Heart left ventricle (tissue), 16 donors: Measurements from ENCODE around the gene SLC37A1. TPM values are rescaled to one million over a fixed set of nuclear protein-coding genes. Genes with fewer than 3 reads are reported as not detected.

Experiments used
- ATAC-seq, 4 donors: fragments of 200-7000 bp; cut with Tn5 transposase; one replicate each; pipeline ENCODE4 v1.9.1; 2020 to 2022; ENCODE audit warnings: moderate library complexity in 4 of 4, mild to moderate bottlenecking in 3 of 4, moderate number of reproducible peaks in 1 of 4
- DNase-seq, 5 donors: peaks; one replicate each; pipeline ENCODE4 v3.0.0-alpha.2; 2020
- H3K27ac ChIP-seq, 12 donors: fragments of 200-600 bp; sonication (generic) in 4 of 12; one replicate each; pipeline versions ENCODE4 v1.5.0 to v1.8.0; 2016 to 2022; ENCODE audit warnings: mild to moderate bottlenecking in 2 of 12
- H3K27me3 ChIP-seq, 9 donors: fragments of 200-600 bp; sonication (generic) in 2 of 9; one replicate each; pipeline versions ENCODE4 v1.5.1 to v1.8.0; 2016 to 2022; ENCODE audit warnings: mild to moderate bottlenecking in 3 of 9
- H3K36me3 ChIP-seq, 9 donors: fragments of 200-600 bp; sonication (generic) in 2 of 9; one replicate each; pipeline versions ENCODE4 v1.5.0 to v1.8.0; 2018 to 2022; ENCODE audit warnings: mild to moderate bottlenecking in 2 of 9
- H3K4me1 ChIP-seq, 12 donors: fragments of 200-600 bp; sonication (generic) in 4 of 12; one replicate each; pipeline versions ENCODE4 v1.5.0 to v1.8.0; 2016 to 2022; ENCODE audit warnings: mild to moderate bottlenecking in 3 of 12
- H3K4me3 ChIP-seq, 12 donors: fragments of 200-600 bp; sonication (generic) in 4 of 12; one replicate each; pipeline versions ENCODE4 v1.5.0 to v1.8.0; 2017 to 2022; ENCODE audit warnings: mild to moderate bottlenecking in 9 of 12, moderate library complexity in 4 of 12
- H3K9me3 ChIP-seq, 12 donors: fragments of 200-600 bp; sonication (generic) in 4 of 12; one replicate each; pipeline versions ENCODE4 v1.5.0 to v1.8.0; 2016 to 2022; ENCODE audit warnings: mild to moderate bottlenecking in 1 of 12
- CTCF ChIP-seq, 12 donors: fragments of 200-600 bp; sonication (generic) in 4 of 12; IDR thresholded peaks; one replicate each; pipeline versions ENCODE4 v1.5.0 to v1.8.0; 2018 to 2022; ENCODE audit warnings: antibody characterized with exemption in 12 of 12, mild to moderate bottlenecking in 5 of 12
- POLR2A ChIP-seq, 2 donors: fragments of 450-650 bp; IDR thresholded peaks; one replicate each; pipeline ENCODE4 v1.6.1; 2017; ENCODE audit warnings: antibody characterized with exemption in 2 of 2, mild to moderate bottlenecking in 2 of 2, moderate library complexity in 2 of 2
- WGBS, 4 donors: extraction: QIAGEN DNeasy Blood & Tissue Kit in 2 of 4; methylation state at CpG; one replicate each; pipeline versions ENCODE4 v1.1.5 to v1.1.7; 2013 to 2018; 5-methylcytosine and 5-hydroxymethylcytosine counted together
- intact Hi-C, 10 donors: fragments of 100-400 bp; cut with DNase I; formaldehyde crosslinking; loops; one replicate each; pipeline versions ENCODE4 v1.11.1 to v1.14.2; 2022
- polyA plus RNA-seq, 2 donors: library from polyadenylated mRNA; stranded (reverse); fragments of 200-250 nt; gene quantifications; one replicate each; pipeline ENCODE4 v1.2.3, GENCODE V29; 2013
- total RNA-seq, 9 donors: library from RNA; depleted of rRNA in 2 of 9; stranded (reverse); fragments of >200 nt in 2 of 9; fragmentation: NEBNext Ultra II Directional in 3 of 9; extraction: Animal tissue kit (Norgen Biotek cat#: 25700) in 3 of 9; gene quantifications; one replicate each; pipeline versions ENCODE4 v1.1.0 to v1.2.4, GENCODE V29; 2016 to 2023
- donor health status: ischemic (EF 13 %, LVEDD 7.1; RV severe dilation, severe dysfunction).
- donor health status: healthy with polysubstance abuse.
- donor health status: DM: no; HTN: yes; CAD: no.
- donor health status: DM: no; HTN: no; CAD: no.
- donor health status: ischemic (EF 25% LVEDD 6.9; RV normal size, moderate dysfunction).
- donor health status: ischemic (EF 25% LVEDD 5.7; RV mildly dilated, moderate dysfunction).
- donor health status: healthy.
- donor health status: DM: yes; HTN: yes; CAD: no.
- donor health status: ischemic (EF 35%, LVEDD 5.7; RV mildly dilated, moderate dysfunction).
- donor health status: nonischemic (EF 11% LVEDD 7.7; RV severe dilation, severe dysfunction).
- donor health status: DM: yes; HTN: yes; CAD: no.
- donor health status: PGD.
- donor health status: ischemic (EF 29% LVEDD 5.4; RV normal size, mild dysfunction).
- donor health status: nonischemic (EF 23%, LVEDD 6.1; RV moderate dilation, normal function).

SLC37A1 gene
- total and polyA plus RNA-seq, 11 donors: 2.2 to 13.0 (median 3.8) TPM

- Histone ChIP-seq H3K4me1 (no peaks in the 10 kb centered on the region), H3K9me3 (no peaks in the 10 kb centered on the region), H3K27ac (no peak overlapping the region), H3K4me3 (no peak overlapping the region), H3K27me3 (no peaks in the 10 kb centered on the region), H3K36me3 (peaks cover 0 to 81% (median 54%) of the 10 kb centered on the region in 9 donors)
- ATAC-seq: no peak
- 83 to 92% (median 86%) methylated on average over 10 of the region's 10 CpGs for WGBS, 4 donors
- DNase-seq: peak in 1 of 5 donors; percentile 11
- TF ChIP-seq POLR2A (IDR thresholded peaks at IDR 0.05) (no peak), CTCF (IDR thresholded peaks at IDR 0.05) (no peak)
- intact Hi-C loops: no loop called here
Observed at GRCh38 chr21:42542596-42542995, 28.9 kb downstream of the SLC37A1 start.

- Histone ChIP-seq H3K9me3 (no peaks in the 10 kb centered on the region), H3K27ac (no peak overlapping the region), H3K27me3 (no peaks in the 10 kb centered on the region), H3K36me3 (peaks cover 0 to 88% (median 61%) of the 10 kb centered on the region in 9 donors), H3K4me1 (no peaks in the 10 kb centered on the region), H3K4me3 (no peak overlapping the region)
- TF ChIP-seq CTCF (IDR thresholded peaks at IDR 0.05): no peak
- TF ChIP-seq POLR2A (IDR thresholded peaks at IDR 0.05): no peak
- ATAC-seq: no peak
- DNase-seq: peak in 1 of 5 donors; percentile 46
- intact Hi-C loops: no loop called here
- WGBS, 4 donors: 91 to 95% (median 92%) methylated on average over 25 of the region's 25 CpGs
Observed at GRCh38 chr21:42543106-42543847, 29.6 kb downstream of the SLC37A1 start.

- ATAC-seq (no peak), DNase-seq (peak in 1 of 5 donors; percentile 32)
- H3K9me3 ChIP-seq: no peaks in the 10 kb centered on the region
- peaks cover 0 to 97% (median 68%) of the 10 kb centered on the region in 9 donors for H3K36me3 ChIP-seq
- TF ChIP-seq POLR2A (IDR thresholded peaks at IDR 0.05) (no peak), CTCF (IDR thresholded peaks at IDR 0.05) (no peak)
- H3K4me3 ChIP-seq: no peak overlapping the region
- no peaks in the 10 kb centered on the region for H3K27me3 ChIP-seq
- intact Hi-C loops: no loop called here
- H3K27ac ChIP-seq: no peak overlapping the region
- 92 to 96% (median 94%) methylated on average over 8 of the region's 8 CpGs for WGBS, 4 donors
- no peaks in the 10 kb centered on the region for H3K4me1 ChIP-seq
Observed at GRCh38 chr21:42544544-42544943, 30.9 kb downstream of the SLC37A1 start.

- Histone ChIP-seq H3K27me3 (no peaks in the 10 kb centered on the region), H3K4me3 (no peak overlapping the region), H3K27ac (no peak overlapping the region), H3K9me3 (no peaks in the 10 kb centered on the region), H3K36me3 (peaks cover 0 to 97% (median 62%) of the 10 kb centered on the region in 9 donors), H3K4me1 (no peaks in the 10 kb centered on the region)
- intact Hi-C loops: no loop called here
- ATAC-seq (no peak), DNase-seq (peak in 2 of 5 donors; percentile 7 to 14)
- TF ChIP-seq POLR2A (IDR thresholded peaks at IDR 0.05) (no peak), CTCF (IDR thresholded peaks at IDR 0.05) (no peak)
- 79 to 98% (median 95%) methylated on average over 2 to 4 of the region's 4 CpGs for WGBS, 4 donors
Observed at GRCh38 chr21:42545317-42545716, 31.7 kb downstream of the SLC37A1 start.
